Measurements from ENCODE around the gene FAM107B.
"Not testable (repeated sequence)": the region's sequence is repeated elsewhere in the genome, so short reads cannot be mapped to it uniquely, and the experiment has no call there.

Gene FAM107B

DNA sequence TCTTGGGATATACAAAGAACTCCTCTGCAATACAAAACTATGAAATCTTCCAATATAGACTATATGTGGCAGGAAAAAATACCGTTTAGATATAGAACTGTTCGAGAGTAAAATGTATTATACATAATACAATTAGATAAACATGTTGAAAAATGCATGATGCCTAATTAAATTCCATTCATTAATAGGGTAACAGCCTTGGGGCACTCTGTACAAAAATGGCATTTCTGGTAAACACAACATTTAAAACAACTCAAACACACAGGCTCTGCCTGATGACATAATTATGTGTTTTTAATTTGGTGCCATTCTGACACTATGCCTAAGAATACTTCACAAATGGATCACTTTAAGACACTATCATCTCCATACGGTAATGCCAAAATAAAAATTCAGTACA, 180.9 kb downstream of the FAM107B start:
- DNase-seq (ENCODE audit: low read depth) = no peak
- H3K4me3 ChIP-seq (ENCODE audit: low read depth, low read length) = no peak overlapping the region
- TF ChIP-seq, protein P1, sequence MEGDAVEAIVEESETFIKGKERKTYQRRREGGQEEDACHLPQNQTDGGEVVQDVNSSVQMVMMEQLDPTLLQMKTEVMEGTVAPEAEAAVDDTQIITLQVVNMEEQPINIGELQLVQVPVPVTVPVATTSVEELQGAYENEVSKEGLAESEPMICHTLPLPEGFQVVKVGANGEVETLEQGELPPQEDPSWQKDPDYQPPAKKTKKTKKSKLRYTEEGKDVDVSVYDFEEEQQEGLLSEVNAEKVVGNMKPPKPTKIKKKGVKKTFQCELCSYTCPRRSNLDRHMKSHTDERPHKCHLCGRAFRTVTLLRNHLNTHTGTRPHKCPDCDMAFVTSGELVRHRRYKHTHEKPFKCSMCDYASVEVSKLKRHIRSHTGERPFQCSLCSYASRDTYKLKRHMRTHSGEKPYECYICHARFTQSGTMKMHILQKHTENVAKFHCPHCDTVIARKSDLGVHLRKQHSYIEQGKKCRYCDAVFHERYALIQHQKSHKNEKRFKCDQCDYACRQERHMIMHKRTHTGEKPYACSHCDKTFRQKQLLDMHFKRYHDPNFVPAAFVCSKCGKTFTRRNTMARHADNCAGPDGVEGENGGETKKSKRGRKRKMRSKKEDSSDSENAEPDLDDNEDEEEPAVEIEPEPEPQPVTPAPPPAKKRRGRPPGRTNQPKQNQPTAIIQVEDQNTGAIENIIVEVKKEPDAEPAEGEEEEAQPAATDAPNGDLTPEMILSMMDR (IDR thresholded peaks at IDR 0.05; ENCODE audit: control insufficient read depth, extremely low read depth, insufficient read depth) = no peak

DNA sequence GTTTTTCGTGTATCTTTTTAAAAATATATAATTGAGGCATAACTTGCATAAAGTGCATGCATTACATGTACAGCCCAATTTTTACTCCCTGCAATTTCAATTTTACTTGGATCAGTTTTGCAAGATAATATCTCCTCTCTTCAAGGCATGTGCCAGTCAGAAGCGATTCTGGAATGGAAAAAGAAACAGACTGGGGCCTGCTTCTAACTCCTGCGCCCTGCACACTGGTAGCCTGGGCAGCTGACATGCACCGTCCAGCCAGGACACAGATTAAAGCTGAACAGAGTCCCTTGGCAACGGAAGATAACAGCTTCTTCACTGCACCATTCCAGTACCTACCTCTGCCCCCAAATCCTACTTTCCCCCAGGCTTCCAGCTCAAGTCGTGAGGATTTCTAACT, 182.1 kb downstream of the FAM107B start:
- TF ChIP-seq, protein P1 (IDR thresholded peaks at IDR 0.05; ENCODE audit: control insufficient read depth, extremely low read depth, insufficient read depth) = no peak
- DNase-seq (ENCODE audit: low read depth) = no peak

GRCh38 chr10:14592026-14592425, 182.7 kb downstream of the FAM107B start:
- H3K4me3 ChIP-seq (ENCODE audit: low read depth, low read length) = no peak overlapping the region
- TF ChIP-seq, protein P1 (IDR thresholded peaks at IDR 0.05; ENCODE audit: control insufficient read depth, extremely low read depth, insufficient read depth) = no peak
- no peak for DNase-seq (ENCODE audit: low read depth)

More for the DNA sequence above, 182.1 kb downstream of the FAM107B start:
- H3K4me3 ChIP-seq (ENCODE audit: low read depth, low read length) = no peak overlapping the region

DNA sequence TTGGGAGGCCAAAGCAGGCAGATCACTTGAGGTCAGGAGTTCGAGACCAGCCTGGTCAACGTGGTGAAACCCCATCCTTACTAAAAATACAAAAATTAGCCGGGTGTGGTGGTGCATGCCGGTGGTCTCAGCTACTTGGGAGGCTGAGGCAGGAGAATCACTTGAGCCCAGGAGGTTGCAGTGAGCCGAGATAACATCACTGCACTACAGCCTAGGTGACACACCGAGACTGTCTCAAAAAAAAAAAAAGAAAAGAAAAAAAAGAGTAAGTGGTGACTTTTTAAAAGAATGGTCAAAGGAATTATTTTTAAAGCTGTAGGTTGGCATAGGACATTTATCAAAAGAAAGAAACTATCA, 185.8 kb downstream of the FAM107B start:
- not testable (repeated sequence) for H3K4me3 ChIP-seq (ENCODE audit: low read depth, low read length); DNase-seq (ENCODE audit: low read depth)

GRCh38 chr10:14588084-14588937, 186.4 kb downstream of the FAM107B start:
- TF ChIP-seq, protein P1 (IDR thresholded peaks at IDR 0.05; ENCODE audit: control insufficient read depth, extremely low read depth, insufficient read depth) = no peak
- DNase-seq (ENCODE audit: low read depth) = no peak
- H3K4me3 ChIP-seq (ENCODE audit: low read depth, low read length) = no peak overlapping the region

DNA sequence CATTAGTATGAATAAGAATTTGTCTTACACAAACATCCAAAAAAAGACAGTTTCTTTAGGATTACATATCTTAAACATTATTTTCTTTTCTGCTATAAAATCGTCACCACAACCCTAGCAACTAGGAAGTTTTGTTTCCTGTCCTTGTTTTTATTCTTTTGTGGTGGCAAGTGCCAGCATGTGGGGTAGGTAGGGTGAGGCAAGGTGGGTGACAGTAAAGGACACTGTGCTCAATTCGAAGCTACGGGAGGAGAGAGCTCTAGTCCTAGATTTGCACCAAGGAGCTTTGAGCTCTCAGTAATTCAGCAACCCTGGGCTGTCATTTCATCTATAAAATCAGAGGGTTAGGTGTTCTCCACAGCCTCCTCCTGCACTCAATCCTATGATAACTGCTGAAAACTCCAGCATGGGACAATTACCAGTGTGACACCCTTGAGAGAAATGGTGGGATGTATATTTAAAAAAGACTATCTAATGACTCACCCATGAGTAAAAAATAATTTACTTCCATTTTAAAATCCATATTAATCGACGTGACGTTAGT, 187.1 kb downstream of the FAM107B start:
- TF ChIP-seq, protein P1 (IDR thresholded peaks at IDR 0.05; ENCODE audit: control insufficient read depth, extremely low read depth, insufficient read depth) = no peak
- DNase-seq (ENCODE audit: low read depth) = no peak
- no peak overlapping the region for H3K4me3 ChIP-seq (ENCODE audit: low read depth, low read length)

- TF ChIP-seq, protein P1 (IDR thresholded peaks at IDR 0.05; ENCODE audit: control insufficient read depth, extremely low read depth, insufficient read depth) = no peak
- no peak for DNase-seq (ENCODE audit: low read depth)
- no peak overlapping the region for H3K4me3 ChIP-seq (ENCODE audit: low read depth, low read length)
Observed at GRCh38 chr10:14586901-14587300, 187.8 kb downstream of the FAM107B start.

Data from LNCaP clone FGC (cell line).